GM18868 (cell line): ENCODE data around the gene OSGEP.
A peak's percentile ranks its signal among the peaks of the same experiment; 100 is the strongest.
"Not testable (repeated sequence)": the region's sequence is repeated elsewhere in the genome, so short reads cannot be mapped to it uniquely, and the experiment has no call there.

Experiments used
- ATAC-seq: cut with Tn5 transposase; IDR thresholded peaks from one replicate; pipeline ENCODE4 v1.9.1; 2021; ENCODE audit warnings: mild to moderate bottlenecking, moderate library complexity; ENCODE audit not compliant: unreplicated experiment

Gene OSGEP

GRCh38 chr14:20469890-20470602, 15.4 kb upstream of the OSGEP start:
- peak; percentile 42 for ATAC-seq

- peak; percentile 96 for ATAC-seq
Observed at GRCh38 chr14:20469242-20469889, 14.8 kb upstream of the OSGEP start, which contains the start of gene PNP. Gene PNP, plus strand, starts transcription at chr14:20469406. Its CDS starts 119 bp downstream, at chr14:20469525.

GRCh38 chr14:20468764-20469241, 14.2 kb upstream of the OSGEP start:
- ATAC-seq: no peak

- ATAC-seq: peak; percentile 94
Observed at GRCh38 chr14:20461225-20462141, 6.9 kb upstream of the OSGEP start, which contains the start of gene PIP4P1. Gene PIP4P1, minus strand, starts transcription at chr14:20461434. Its CDS starts 109 bp downstream, at chr14:20461325.

- peak; percentile 2 for ATAC-seq
Observed at GRCh38 chr14:20460458-20461224, 6.0 kb upstream of the OSGEP start.

GRCh38 chr14:20458031-20458789, 3.6 kb upstream of the OSGEP start:
- no peak for ATAC-seq

GRCh38 chr14:20456971-20457370, 2.4 kb upstream of the OSGEP start:
- ATAC-seq: no peak

GRCh38 chr14:20455355-20456300, 1.0 kb upstream of the OSGEP start:
- ATAC-seq: peak; percentile 53

GRCh38 chr14:20452831-20453230, 1.8 kb downstream of the OSGEP start:
- ATAC-seq: not testable (repeated sequence)

- no peak for ATAC-seq
Observed at GRCh38 chr14:20446889-20447288, 7.7 kb downstream of the OSGEP start.

- ATAC-seq: not testable (repeated sequence)
Observed at GRCh38 chr14:20443650-20444049, 11.0 kb downstream of the OSGEP start.

- ATAC-seq: no peak
Observed at GRCh38 chr14:20441461-20441860, 13.2 kb downstream of the OSGEP start.

GRCh38 chr14:20440882-20441281, 13.7 kb downstream of the OSGEP start:
- no peak for ATAC-seq

- no peak for ATAC-seq
Observed at GRCh38 chr14:20440465-20440864, 14.1 kb downstream of the OSGEP start.

- no peak for ATAC-seq
Observed at GRCh38 chr14:20438664-20439063, 15.9 kb downstream of the OSGEP start.

- no peak for ATAC-seq
Observed at GRCh38 chr14:20436363-20436755, 18.3 kb downstream of the OSGEP start.

- ATAC-seq: no peak
Observed at GRCh38 chr14:20435582-20436362, 18.8 kb downstream of the OSGEP start, which contains the start of gene KLHL33. Gene KLHL33, minus strand, starts transcription at chr14:20436166. Its CDS starts 355 bp downstream, at chr14:20435811.
